Frontal cortex (tissue), 4 donors: ENCODE measurements around the gene ADARB2. TPM values are rescaled to one million over a fixed set of nuclear protein-coding genes. Genes with fewer than 3 reads are reported as not detected.
"Not testable (repeated sequence)": the region's sequence is repeated elsewhere in the genome, so short reads cannot be mapped to it uniquely, and the experiment has no call there.

Experiments
- DNase-seq, 2 donors: peaks; one replicate each; pipeline ENCODE4 v3.0.0; 2012; ENCODE audit warnings: low spot score in 2 of 2
- FAIRE-seq: peaks from 2 replicates; lab custom pipeline; 2012; peaks lifted over from hg19 to GRCh38; lab: Jason Lieb, UNC
- total RNA-seq: library from RNA; depleted of rRNA; stranded (reverse); fragments of >200 nt; gene quantifications from one replicate; pipeline ENCODE4 v1.2.3, GENCODE V29; 2014
- donor health status: control.
- donor health status: control.
- donor health status: control.

Gene ADARB2
- total RNA-seq, 1 donor from 2014 or later = 3.3 TPM

GRCh38 chr10:1398626-1399410 lies 338.5 kb downstream of the ADARB2 start:
- FAIRE-seq (no peak), DNase-seq (no peak)

- DNase-seq, FAIRE-seq: not testable (repeated sequence)
Observed at GRCh38 chr10:1398116-1398515, 339.2 kb downstream of the ADARB2 start.

GRCh38 chr10:1396297-1396635 lies 341.1 kb downstream of the ADARB2 start:
- no peak for DNase-seq
- no peak for FAIRE-seq

- DNase-seq = no peak
- FAIRE-seq = no peak
Observed at GRCh38 chr10:1395481-1396296, 341.6 kb downstream of the ADARB2 start.

- DNase-seq (no peak), FAIRE-seq (no peak)
Observed at GRCh38 chr10:1395025-1395480, 342.3 kb downstream of the ADARB2 start.

- FAIRE-seq = no peak
- DNase-seq = no peak
Observed at GRCh38 chr10:1394155-1394912, 343.0 kb downstream of the ADARB2 start.

- no peak for FAIRE-seq
- DNase-seq = no peak
Observed at GRCh38 chr10:1393481-1393880, 343.8 kb downstream of the ADARB2 start.

GRCh38 chr10:1392127-1392526 lies 345.2 kb downstream of the ADARB2 start:
- FAIRE-seq (no peak), DNase-seq (no peak)

GRCh38 chr10:1390200-1390599 lies 347.1 kb downstream of the ADARB2 start:
- FAIRE-seq (no peak), DNase-seq (no peak)

GRCh38 chr10:1384026-1384425 lies 353.3 kb downstream of the ADARB2 start:
- FAIRE-seq (no peak), DNase-seq (no peak)

- no peak for DNase-seq
- no peak for FAIRE-seq
Observed at GRCh38 chr10:1382711-1383110, 354.6 kb downstream of the ADARB2 start.

- no peak for DNase-seq
- FAIRE-seq = no peak
Observed at GRCh38 chr10:1381339-1381738, 356.0 kb downstream of the ADARB2 start.

- DNase-seq (no peak), FAIRE-seq (no peak)
Observed at GRCh38 chr10:1380088-1380671, 357.1 kb downstream of the ADARB2 start.

GRCh38 chr10:1379601-1380000 lies 357.7 kb downstream of the ADARB2 start:
- DNase-seq (no peak), FAIRE-seq (no peak)

- DNase-seq = no peak
- no peak for FAIRE-seq
Observed at GRCh38 chr10:1378473-1378872, 358.9 kb downstream of the ADARB2 start.

GRCh38 chr10:1377740-1378397 lies 359.5 kb downstream of the ADARB2 start:
- FAIRE-seq (no peak), DNase-seq (no peak)

GRCh38 chr10:1377231-1377630 lies 360.1 kb downstream of the ADARB2 start:
- no peak for DNase-seq

GRCh38 chr10:1376384-1376945 lies 360.9 kb downstream of the ADARB2 start:
- FAIRE-seq (no peak), DNase-seq (no peak)

More at GRCh38 chr10:1377231-1377630, 360.1 kb downstream of the ADARB2 start:
- FAIRE-seq = no peak
